ENCODE data around the gene LRIG3.

LRIG3 gene

GRCh38 chr12:58931518-58931917, 11.2 kb upstream of the LRIG3 start (continued):
- no peak for TF ChIP-seq TSHZ2 (CRISPR knock-in tag; IDR thresholded peaks at IDR 0.05)

GRCh38 chr12:58930770-58931324, 10.5 kb upstream of the LRIG3 start:
- no peak for ATAC-seq
- TF ChIP-seq, protein P1, sequence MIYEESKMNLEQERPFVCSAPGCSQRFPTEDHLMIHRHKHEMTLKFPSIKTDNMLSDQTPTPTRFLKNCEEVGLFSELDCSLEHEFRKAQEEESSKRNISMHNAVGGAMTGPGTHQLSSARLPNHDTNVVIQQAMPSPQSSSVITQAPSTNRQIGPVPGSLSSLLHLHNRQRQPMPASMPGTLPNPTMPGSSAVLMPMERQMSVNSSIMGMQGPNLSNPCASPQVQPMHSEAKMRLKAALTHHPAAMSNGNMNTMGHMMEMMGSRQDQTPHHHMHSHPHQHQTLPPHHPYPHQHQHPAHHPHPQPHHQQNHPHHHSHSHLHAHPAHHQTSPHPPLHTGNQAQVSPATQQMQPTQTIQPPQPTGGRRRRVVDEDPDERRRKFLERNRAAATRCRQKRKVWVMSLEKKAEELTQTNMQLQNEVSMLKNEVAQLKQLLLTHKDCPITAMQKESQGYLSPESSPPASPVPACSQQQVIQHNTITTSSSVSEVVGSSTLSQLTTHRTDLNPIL (CRISPR knock-in tag; IDR thresholded peaks at IDR 0.05; ENCODE audit: low read depth): no peak
- no peak for TF ChIP-seq ZC3H10 (CRISPR knock-in tag; IDR thresholded peaks at IDR 0.05)
- no peak for TF ChIP-seq RARB (CRISPR knock-in tag; IDR thresholded peaks at IDR 0.05)
- no peak for TF ChIP-seq OSR1 (CRISPR knock-in tag; IDR thresholded peaks at IDR 0.05)

DNA sequence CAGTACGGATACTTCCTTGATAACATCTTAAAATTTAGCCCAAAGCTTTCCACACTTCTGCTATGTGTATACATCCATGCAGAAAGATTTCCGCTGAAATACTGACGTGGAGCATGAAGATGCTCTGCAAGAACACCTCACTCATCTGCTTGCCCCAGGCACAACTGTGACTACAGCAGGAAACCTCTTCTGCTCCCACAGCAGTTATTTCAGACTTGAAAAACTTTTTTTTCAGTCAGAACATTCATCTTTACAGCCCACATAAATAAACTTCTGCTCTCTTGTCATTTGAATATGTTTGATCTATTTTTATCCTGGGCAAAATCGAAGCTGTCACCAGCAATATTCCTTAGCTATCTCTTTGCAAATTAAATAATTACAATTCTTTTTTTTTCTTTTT, 6.8 kb upstream of the LRIG3 start:
- ATAC-seq: no peak
- no peak for TF ChIP-seq ZNF565 (CRISPR knock-in tag; conservative IDR thresholded peaks at IDR 0.05; ENCODE audit: low read depth)
- no peak for TF ChIP-seq SNAI2 (CRISPR knock-in tag; IDR thresholded peaks at IDR 0.05)
- TF ChIP-seq TCF4 (CRISPR knock-in tag; IDR thresholded peaks at IDR 0.05; ENCODE audit: borderline replicate concordance): no peak
- TF ChIP-seq CSDC2 (CRISPR knock-in tag; IDR thresholded peaks at IDR 0.05): no peak
- TF ChIP-seq GLIS3 (CRISPR knock-in tag; IDR thresholded peaks at IDR 0.05): no peak
- no peak for TF ChIP-seq PPARA (CRISPR knock-in tag; IDR thresholded peaks at IDR 0.05; ENCODE audit: borderline replicate concordance)

DNA sequence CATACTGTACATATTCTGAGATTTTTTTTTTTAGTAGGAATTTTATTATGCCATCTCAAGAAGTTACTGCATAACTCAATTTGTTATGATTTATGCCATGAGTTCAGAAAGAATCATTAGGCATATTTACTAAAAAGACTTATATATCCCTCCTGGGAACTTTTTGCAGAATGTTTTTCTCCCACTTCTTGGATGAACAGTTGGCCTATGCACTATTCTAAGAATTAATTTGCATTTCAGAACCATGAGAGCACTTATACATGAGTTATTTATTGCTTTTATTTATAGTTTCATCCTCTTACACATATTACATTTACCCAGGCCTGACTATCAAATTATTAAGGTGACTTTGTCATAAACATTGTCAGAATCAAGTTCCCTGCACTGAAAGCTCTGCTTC, 6.3 kb upstream of the LRIG3 start:
- no peak for ATAC-seq
- TF ChIP-seq, protein P1 (CRISPR knock-in tag; IDR thresholded peaks at IDR 0.05; ENCODE audit: low read depth): no peak
- TF ChIP-seq PPARA (CRISPR knock-in tag; IDR thresholded peaks at IDR 0.05; ENCODE audit: borderline replicate concordance): no peak
- TF ChIP-seq CSRNP3 (CRISPR knock-in tag; IDR thresholded peaks at IDR 0.05): no peak
- no peak for TF ChIP-seq ZNF565 (CRISPR knock-in tag; conservative IDR thresholded peaks at IDR 0.05; ENCODE audit: low read depth)
- TF ChIP-seq OSR1 (CRISPR knock-in tag; IDR thresholded peaks at IDR 0.05): no peak
- TF ChIP-seq POU6F1 (CRISPR knock-in tag; IDR thresholded peaks at IDR 0.05; ENCODE audit: borderline replicate concordance, low read depth): no peak
- TF ChIP-seq GLIS3 (CRISPR knock-in tag; IDR thresholded peaks at IDR 0.05): no peak
- no peak for TF ChIP-seq ISL1 (CRISPR knock-in tag; IDR thresholded peaks at IDR 0.05)

DNA sequence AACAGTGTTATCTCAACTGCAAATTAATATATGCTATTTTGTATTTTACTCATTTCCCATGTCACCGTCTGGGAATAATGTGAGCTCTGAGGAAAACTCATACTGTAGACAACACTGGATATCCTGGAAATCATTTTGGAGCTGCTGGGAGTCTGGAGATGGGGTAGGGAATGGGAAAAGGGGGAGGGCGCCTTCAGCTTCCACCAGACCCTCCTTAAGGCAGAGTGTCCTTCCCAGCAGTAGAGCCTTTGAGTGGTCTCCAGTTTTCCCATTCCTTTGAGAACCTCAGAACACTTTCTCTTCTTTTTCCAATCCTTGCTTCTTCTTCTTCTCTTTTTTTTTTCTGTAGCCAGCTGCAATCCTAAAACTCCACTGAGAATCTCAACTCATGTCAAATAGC, 5.4 kb upstream of the LRIG3 start:
- no peak for TF ChIP-seq ESRRG (CRISPR knock-in tag; IDR thresholded peaks at IDR 0.05)
- no peak for ATAC-seq

GRCh38 chr12:58925111-58925611, 4.9 kb upstream of the LRIG3 start:
- ATAC-seq: no peak
- no peak for TF ChIP-seq ZC3H10 (CRISPR knock-in tag; IDR thresholded peaks at IDR 0.05)
- TF ChIP-seq ZNF8 (CRISPR knock-in tag; IDR thresholded peaks at IDR 0.05): no peak
- no peak for TF ChIP-seq ESRRG (CRISPR knock-in tag; IDR thresholded peaks at IDR 0.05)
- TF ChIP-seq ZFP3 (CRISPR knock-in tag; IDR thresholded peaks at IDR 0.05): no peak
- TF ChIP-seq ARNTL (CRISPR knock-in tag; IDR thresholded peaks at IDR 0.05; ENCODE audit: borderline replicate concordance, low read depth): no peak
- TF ChIP-seq GLIS3 (CRISPR knock-in tag; IDR thresholded peaks at IDR 0.05): no peak
- no peak for TF ChIP-seq BACH2 (CRISPR knock-in tag; IDR thresholded peaks at IDR 0.05; ENCODE audit: borderline replicate concordance)
- no peak for TF ChIP-seq TSHZ2 (CRISPR knock-in tag; IDR thresholded peaks at IDR 0.05)
- TF ChIP-seq TCF4 (CRISPR knock-in tag; IDR thresholded peaks at IDR 0.05; ENCODE audit: borderline replicate concordance): no peak
- TF ChIP-seq PPARA (CRISPR knock-in tag; IDR thresholded peaks at IDR 0.05; ENCODE audit: borderline replicate concordance): no peak
- no peak for TF ChIP-seq SNAI2 (CRISPR knock-in tag; IDR thresholded peaks at IDR 0.05)
- no peak for TF ChIP-seq TOX (CRISPR knock-in tag; IDR thresholded peaks at IDR 0.05; ENCODE audit: borderline replicate concordance)
- no peak for TF ChIP-seq ZNF565 (CRISPR knock-in tag; conservative IDR thresholded peaks at IDR 0.05; ENCODE audit: low read depth)

All from SK-N-SH treated with all-trans-retinoic acid at 6 μM for 48 hours (cell line).